Renal pelvis (tissue), 4 donors: ENCODE data around the gene EYA2. TPM values are rescaled to one million over a fixed set of nuclear protein-coding genes. Genes with fewer than 3 reads are reported as not detected.
"Not testable (repeated sequence)": the region's sequence is repeated elsewhere in the genome, so short reads cannot be mapped to it uniquely, and the experiment has no call there.

ENCODE experiments used
- DNase-seq: peaks from one replicate; pipeline ENCODE4 v3.0.0-alpha.2; 2013
- polyA plus RNA-seq, 3 donors: library from polyadenylated mRNA; unstranded; fragments of 120-200 nt; gene quantifications; one replicate each; pipeline ENCODE4 v1.2.1, GENCODE V29; 2013; ENCODE audit not compliant: insufficient read length in 3 of 3

EYA2 gene
- polyA plus RNA-seq, 3 donors, result 0.53 to 0.81 (median 0.78) TPM

- not testable (repeated sequence) for DNase-seq
Observed at GRCh38 chr20:47204850-47205122, 310.1 kb downstream of the EYA2 start.

- DNase-seq, result peak; percentile 19
Observed at GRCh38 chr20:47205577-47206123, 311.0 kb downstream of the EYA2 start.

- DNase-seq, result not testable (repeated sequence)
Observed at GRCh38 chr20:47206552-47206951, 311.9 kb downstream of the EYA2 start.

- no peak for DNase-seq
Observed at GRCh38 chr20:47206962-47207641, 312.5 kb downstream of the EYA2 start.

GRCh38 chr20:47208534-47209174 is 314.0 kb downstream of the EYA2 start:
- DNase-seq, result no peak

- no peak for DNase-seq
Observed at GRCh38 chr20:47209982-47210381, 315.3 kb downstream of the EYA2 start.

GRCh38 chr20:47210470-47210869 is 315.8 kb downstream of the EYA2 start:
- no peak for DNase-seq

GRCh38 chr20:47211036-47211435 is 316.4 kb downstream of the EYA2 start:
- DNase-seq, result no peak

GRCh38 chr20:47212606-47213207 is 318.1 kb downstream of the EYA2 start:
- no peak for DNase-seq

GRCh38 chr20:47213966-47214365 is 319.3 kb downstream of the EYA2 start:
- DNase-seq, result no peak

GRCh38 chr20:47215653-47216397 is 321.2 kb downstream of the EYA2 start:
- DNase-seq, result no peak

- DNase-seq, result no peak
Observed at GRCh38 chr20:47216819-47217410, 322.3 kb downstream of the EYA2 start.

- DNase-seq, result no peak
Observed at GRCh38 chr20:47217482-47218446, 323.1 kb downstream of the EYA2 start.

GRCh38 chr20:47220161-47220582 is 325.5 kb downstream of the EYA2 start:
- no peak for DNase-seq

- DNase-seq, result no peak
Observed at GRCh38 chr20:47221036-47221625, 326.5 kb downstream of the EYA2 start.

GRCh38 chr20:47222468-47223119 is 328.0 kb downstream of the EYA2 start:
- no peak for DNase-seq

- no peak for DNase-seq
Observed at GRCh38 chr20:47223896-47224295, 329.3 kb downstream of the EYA2 start.

GRCh38 chr20:47224300-47224791 is 329.7 kb downstream of the EYA2 start:
- no peak for DNase-seq

- no peak for DNase-seq
Observed at GRCh38 chr20:47224857-47225256, 330.2 kb downstream of the EYA2 start.

GRCh38 chr20:47225458-47225857 is 330.8 kb downstream of the EYA2 start:
- DNase-seq, result no peak
